GM20000 (cell line): ENCODE data around the gene CAMK4.

Source experiments
- DNase-seq: peaks from one replicate; pipeline ENCODE4 v3.0.0; 2012; ENCODE audit warnings: low spot score
- CTCF ChIP-seq: IDR thresholded peaks from 2 replicates; pipeline ENCODE4 v1.5.1; 2012; ENCODE audit warnings: mild to moderate bottlenecking, control low read depth; ENCODE audit errors: extremely low read depth, missing control alignments

The CAMK4 gene

GRCh38 chr5:111383288-111383970 lies 159.2 kb downstream of the CAMK4 start:
- no peak for TF ChIP-seq CTCF
- no peak for DNase-seq

DNA sequence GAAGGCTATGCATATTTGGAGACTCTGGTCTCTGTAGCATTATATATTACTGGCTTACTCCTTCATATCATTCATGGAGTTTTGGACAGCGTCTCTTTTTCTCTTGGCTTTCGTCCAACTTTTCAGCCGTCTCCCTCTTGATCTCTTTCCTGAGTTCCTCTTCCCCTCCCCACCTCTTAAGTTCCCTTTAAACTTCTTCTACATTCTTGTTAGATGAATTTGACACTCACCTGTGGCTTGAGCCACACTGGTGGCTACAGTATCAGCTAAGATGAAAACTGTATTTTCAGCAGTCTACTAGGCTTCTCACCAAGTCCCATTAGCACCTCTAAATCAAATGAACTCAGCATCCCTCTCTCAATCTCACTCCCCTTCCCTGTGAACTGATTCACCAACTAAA lies 160.0 kb downstream of the CAMK4 start:
- TF ChIP-seq CTCF = no peak
- no peak for DNase-seq

DNA sequence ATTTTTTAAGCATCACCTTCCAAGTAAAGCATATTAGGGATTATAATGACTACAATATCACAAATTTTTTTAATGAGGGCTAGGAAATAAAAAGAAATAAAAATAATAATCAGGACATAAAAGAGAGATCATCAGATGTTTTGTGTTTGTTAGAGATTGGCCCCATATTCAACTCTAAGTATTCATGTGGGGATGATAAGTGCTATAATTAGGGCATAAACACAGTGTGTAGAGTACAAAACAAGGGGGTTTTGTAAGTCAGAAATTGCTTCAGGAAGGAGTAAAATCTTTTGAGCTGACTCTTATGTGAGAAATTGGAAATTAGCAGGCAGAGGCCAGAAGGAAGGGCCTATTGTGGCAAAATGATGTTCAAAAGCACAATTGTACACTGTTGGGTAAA lies 160.9 kb downstream of the CAMK4 start:
- no peak for DNase-seq
- TF ChIP-seq CTCF = no peak

GRCh38 chr5:111385970-111386831 lies 162.0 kb downstream of the CAMK4 start:
- TF ChIP-seq CTCF = no peak
- DNase-seq = no peak

DNA sequence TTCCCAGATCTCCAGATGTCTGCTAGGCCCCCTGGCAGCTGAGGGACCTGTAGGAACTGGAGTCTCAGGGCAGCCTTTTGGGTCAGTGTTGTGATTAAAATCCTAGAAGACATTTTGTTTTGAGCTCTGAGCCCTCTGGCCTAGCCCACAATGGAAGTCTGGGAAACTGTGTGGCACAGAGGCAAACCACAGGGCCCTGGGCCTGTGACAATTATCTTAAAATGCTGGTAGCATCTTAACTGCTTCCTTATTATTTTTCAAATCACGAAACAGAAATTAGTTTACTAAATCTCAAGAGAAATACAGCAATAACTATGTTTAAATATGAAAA lies 162.6 kb downstream of the CAMK4 start:
- DNase-seq = no peak
- TF ChIP-seq CTCF = no peak

DNA sequence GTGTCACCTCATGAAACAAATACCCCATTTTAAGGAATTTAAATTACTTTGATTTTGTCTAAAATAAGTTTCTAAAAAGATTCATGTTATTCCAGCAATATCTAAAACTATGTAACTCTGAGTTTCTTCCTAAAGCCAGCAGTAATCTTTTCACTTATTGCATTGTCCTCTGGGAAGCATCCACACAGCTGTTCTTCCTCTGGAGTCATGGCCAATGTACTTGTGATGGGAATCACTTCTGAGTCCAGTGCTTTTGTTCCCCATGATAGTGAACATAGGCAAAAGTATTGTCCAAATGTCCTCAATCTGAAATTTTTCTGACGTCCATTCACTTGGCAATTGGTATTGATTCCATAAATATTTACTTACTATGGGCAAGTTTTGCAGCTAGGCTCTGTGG lies 163.2 kb downstream of the CAMK4 start:
- no peak for DNase-seq
- no peak for TF ChIP-seq CTCF

GRCh38 chr5:111389390-111390082 lies 165.4 kb downstream of the CAMK4 start:
- DNase-seq = no peak
- no peak for TF ChIP-seq CTCF
